ENCODE results near the gene CCDC15.
"Not testable (repeated sequence)": the region's sequence is repeated elsewhere in the genome, so short reads cannot be mapped to it uniquely, and the experiment has no call there.

The CCDC15 gene

DNA sequence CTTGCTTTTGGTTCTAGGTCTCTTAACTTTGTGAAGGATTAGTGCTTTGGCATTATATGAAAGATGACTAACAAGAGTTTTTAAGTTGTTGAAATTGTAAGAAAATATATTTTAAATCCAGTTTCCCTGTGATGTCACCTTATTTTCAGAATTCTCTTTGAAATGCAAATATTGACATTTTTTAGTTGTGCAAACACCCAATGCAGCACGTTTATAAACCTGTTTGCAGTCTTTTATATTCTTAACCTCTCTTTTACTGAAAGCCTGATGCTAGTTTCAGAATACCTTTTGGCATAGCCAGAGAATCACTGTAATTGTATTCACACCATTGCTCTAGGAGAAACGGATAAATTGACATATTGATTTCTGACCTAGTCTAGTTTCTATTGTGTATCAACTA, 66.3 kb downstream of the CCDC15 start:
- TF ChIP-seq RARB (CRISPR knock-in tag; IDR thresholded peaks at IDR 0.05): no peak
- no peak for TF ChIP-seq ISL1 (CRISPR knock-in tag; IDR thresholded peaks at IDR 0.05)
- ATAC-seq: no peak

DNA sequence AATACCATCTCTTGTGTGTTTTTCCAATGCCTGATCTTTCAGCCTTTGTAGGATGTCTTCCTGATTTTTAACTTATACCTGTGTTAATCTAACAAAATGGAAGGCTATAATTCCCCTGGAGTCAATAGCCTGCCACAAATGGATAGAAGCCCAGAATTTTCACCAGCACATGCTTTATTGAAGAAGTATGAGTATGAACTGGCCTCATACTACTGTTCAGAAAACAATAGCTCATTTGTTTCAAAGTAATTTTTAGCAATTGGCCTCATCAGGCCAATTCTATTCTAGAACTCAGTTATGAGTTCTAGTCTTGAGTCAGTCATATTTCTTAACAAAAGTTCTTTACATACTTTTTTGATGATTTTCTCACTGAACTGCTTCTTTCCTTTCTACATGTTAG, 68.5 kb downstream of the CCDC15 start:
- no peak for ATAC-seq
- TF ChIP-seq, protein P1, sequence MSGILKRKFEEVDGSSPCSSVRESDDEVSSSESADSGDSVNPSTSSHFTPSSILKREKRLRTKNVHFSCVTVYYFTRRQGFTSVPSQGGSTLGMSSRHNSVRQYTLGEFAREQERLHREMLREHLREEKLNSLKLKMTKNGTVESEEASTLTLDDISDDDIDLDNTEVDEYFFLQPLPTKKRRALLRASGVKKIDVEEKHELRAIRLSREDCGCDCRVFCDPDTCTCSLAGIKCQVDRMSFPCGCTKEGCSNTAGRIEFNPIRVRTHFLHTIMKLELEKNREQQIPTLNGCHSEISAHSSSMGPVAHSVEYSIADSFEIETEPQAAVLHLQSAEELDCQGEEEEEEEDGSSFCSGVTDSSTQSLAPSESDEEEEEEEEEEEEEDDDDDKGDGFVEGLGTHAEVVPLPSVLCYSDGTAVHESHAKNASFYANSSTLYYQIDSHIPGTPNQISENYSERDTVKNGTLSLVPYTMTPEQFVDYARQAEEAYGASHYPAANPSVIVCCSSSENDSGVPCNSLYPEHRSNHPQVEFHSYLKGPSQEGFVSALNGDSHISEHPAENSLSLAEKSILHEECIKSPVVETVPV (CRISPR knock-in tag; IDR thresholded peaks at IDR 0.05): no peak
- no peak for TF ChIP-seq ESRRG (CRISPR knock-in tag; IDR thresholded peaks at IDR 0.05)
- TF ChIP-seq, protein P2, sequence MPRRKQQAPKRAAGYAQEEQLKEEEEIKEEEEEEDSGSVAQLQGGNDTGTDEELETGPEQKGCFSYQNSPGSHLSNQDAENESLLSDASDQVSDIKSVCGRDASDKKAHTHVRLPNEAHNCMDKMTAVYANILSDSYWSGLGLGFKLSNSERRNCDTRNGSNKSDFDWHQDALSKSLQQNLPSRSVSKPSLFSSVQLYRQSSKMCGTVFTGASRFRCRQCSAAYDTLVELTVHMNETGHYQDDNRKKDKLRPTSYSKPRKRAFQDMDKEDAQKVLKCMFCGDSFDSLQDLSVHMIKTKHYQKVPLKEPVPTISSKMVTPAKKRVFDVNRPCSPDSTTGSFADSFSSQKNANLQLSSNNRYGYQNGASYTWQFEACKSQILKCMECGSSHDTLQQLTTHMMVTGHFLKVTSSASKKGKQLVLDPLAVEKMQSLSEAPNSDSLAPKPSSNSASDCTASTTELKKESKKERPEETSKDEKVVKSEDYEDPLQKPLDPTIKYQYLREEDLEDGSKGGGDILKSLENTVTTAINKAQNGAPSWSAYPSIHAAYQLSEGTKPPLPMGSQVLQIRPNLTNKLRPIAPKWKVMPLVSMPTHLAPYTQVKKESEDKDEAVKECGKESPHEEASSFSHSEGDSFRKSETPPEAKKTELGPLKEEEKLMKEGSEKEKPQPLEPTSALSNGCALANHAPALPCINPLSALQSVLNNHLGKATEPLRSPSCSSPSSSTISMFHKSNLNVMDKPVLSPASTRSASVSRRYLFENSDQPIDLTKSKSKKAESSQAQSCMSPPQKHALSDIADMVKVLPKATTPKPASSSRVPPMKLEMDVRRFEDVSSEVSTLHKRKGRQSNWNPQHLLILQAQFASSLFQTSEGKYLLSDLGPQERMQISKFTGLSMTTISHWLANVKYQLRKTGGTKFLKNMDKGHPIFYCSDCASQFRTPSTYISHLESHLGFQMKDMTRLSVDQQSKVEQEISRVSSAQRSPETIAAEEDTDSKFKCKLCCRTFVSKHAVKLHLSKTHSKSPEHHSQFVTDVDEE (CRISPR knock-in tag; IDR thresholded peaks at IDR 0.05): no peak
- no peak for TF ChIP-seq ZC3H10 (CRISPR knock-in tag; IDR thresholded peaks at IDR 0.05)
- TF ChIP-seq ISL1 (CRISPR knock-in tag; IDR thresholded peaks at IDR 0.05): no peak

DNA sequence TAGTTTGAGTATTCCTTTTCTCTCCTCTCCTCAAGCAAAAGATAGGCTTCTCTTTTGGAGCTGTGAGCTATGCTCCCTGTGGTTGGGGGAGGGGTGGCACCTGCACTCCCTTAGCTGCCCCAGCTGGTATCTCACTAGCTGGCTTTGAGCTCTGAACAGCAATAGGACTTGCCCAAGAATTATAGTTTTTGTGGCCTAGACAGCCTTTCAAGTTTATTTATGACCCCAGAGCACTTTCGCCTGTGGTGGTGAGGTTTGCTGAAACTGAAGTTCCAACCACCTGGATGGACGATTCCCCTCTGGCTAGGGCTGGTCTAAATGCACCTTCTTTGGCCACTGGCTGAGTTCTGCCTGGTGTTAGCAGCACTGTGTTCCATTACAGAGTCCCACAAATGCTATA, 72.0 kb downstream of the CCDC15 start:
- ATAC-seq: no peak

DNA sequence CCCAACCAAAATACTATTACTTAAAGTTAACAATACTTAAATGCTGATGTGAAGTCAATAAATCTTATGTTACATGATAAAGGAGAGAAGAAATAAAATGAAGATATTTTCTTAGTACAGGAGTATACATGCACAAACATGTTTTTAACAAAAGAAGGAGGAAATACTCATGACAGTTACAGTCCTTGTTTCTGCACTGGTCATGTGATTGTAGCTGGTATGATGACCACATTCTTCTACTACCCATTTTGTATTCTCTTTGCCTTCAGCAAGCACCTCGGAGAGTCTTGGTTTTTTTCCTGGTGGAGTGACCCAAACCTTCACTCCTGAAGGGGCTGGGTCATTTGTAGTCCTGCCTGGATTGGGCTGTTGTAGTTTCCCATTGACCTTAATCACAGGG, 75.4 kb downstream of the CCDC15 start:
- not testable (repeated sequence) for ATAC-seq

More for the DNA sequence above, 72.0 kb downstream of the CCDC15 start:
- TF ChIP-seq ZNF565 (CRISPR knock-in tag; conservative IDR thresholded peaks at IDR 0.05; ENCODE audit: low read depth) (no peak), BACH2 (CRISPR knock-in tag; IDR thresholded peaks at IDR 0.05; ENCODE audit: borderline replicate concordance) (no peak), ZNF8 (CRISPR knock-in tag; IDR thresholded peaks at IDR 0.05) (no peak), ZFP3 (CRISPR knock-in tag; IDR thresholded peaks at IDR 0.05) (no peak), RARB (CRISPR knock-in tag; IDR thresholded peaks at IDR 0.05) (no peak), CSDC2 (CRISPR knock-in tag; IDR thresholded peaks at IDR 0.05) (no peak)

DNA sequence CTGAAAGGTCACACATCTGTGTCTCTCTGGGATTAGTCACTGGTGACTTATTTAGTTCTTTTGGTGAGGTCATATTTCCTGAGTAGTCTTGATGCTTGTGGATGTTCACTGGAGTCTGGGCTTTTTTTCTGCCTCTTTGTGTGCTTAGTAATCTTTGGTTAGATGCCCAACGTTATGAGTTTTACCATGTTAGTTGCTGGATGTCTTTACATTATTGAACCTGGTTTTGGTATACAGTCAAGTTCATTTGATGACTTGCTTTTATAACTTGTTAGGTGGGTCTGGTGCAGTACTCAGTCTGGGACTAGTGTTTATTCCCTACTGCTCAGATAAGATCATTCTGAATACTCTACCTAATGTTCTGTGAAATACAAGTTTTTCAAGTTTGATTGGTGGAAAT, 82.9 kb downstream of the CCDC15 start:
- peak; percentile 91 for ATAC-seq
- no peak for TF ChIP-seq CSDC2 (CRISPR knock-in tag; IDR thresholded peaks at IDR 0.05)
- TF ChIP-seq, protein P1 (CRISPR knock-in tag; IDR thresholded peaks at IDR 0.05): no peak
- TF ChIP-seq ZNF70 (CRISPR knock-in tag; IDR thresholded peaks at IDR 0.05): no peak

DNA sequence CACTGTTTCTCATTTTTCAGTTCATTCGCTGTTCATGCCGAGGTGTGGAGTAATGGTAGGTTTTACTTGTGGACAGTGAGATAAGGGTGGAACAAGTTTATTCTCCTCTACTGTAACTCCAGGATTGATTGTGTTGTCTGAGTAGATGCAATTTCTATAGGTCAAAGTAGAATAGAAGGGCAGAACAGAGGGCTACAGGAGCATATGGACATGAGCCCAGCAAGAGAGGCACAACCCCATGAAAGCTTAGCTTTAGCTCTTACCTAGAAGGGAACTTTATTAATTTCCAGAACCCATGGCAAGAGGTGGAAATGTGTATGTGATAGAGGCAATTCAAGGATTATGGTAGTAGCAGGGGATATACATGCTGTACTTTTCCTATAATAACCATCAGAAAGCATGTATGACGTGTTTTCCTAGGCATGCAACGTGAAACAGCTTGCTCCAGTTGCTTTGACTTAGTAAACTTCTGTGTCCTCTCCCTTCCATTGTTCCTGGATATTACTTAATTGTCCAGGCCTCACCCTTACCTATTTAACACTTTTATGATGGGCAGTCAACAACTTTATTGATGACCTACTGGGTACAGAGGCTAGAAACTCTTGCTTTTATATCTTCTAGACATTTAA, 95.3 kb downstream of the CCDC15 start:
- no peak for TF ChIP-seq ZNF70 (CRISPR knock-in tag; IDR thresholded peaks at IDR 0.05)
- no peak for TF ChIP-seq BACH2 (CRISPR knock-in tag; IDR thresholded peaks at IDR 0.05; ENCODE audit: borderline replicate concordance)
- no peak for TF ChIP-seq ESRRG (CRISPR knock-in tag; IDR thresholded peaks at IDR 0.05)
- no peak for TF ChIP-seq ZFP30 (CRISPR knock-in tag; IDR thresholded peaks at IDR 0.05)
- TF ChIP-seq TOX (CRISPR knock-in tag; IDR thresholded peaks at IDR 0.05; ENCODE audit: borderline replicate concordance): no peak
- no peak for TF ChIP-seq GLIS3 (CRISPR knock-in tag; IDR thresholded peaks at IDR 0.05)
- TF ChIP-seq, protein P3, sequence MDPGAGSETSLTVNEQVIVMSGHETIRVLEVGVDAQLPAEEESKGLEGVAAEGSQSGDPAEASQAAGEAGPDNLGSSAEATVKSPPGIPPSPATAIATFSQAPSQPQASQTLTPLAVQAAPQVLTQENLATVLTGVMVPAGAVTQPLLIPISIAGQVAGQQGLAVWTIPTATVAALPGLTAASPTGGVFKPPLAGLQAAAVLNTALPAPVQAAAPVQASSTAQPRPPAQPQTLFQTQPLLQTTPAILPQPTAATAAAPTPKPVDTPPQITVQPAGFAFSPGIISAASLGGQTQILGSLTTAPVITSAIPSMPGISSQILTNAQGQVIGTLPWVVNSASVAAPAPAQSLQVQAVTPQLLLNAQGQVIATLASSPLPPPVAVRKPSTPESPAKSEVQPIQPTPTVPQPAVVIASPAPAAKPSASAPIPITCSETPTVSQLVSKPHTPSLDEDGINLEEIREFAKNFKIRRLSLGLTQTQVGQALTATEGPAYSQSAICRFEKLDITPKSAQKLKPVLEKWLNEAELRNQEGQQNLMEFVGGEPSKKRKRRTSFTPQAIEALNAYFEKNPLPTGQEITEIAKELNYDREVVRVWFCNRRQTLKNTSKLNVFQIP (CRISPR knock-in tag; IDR thresholded peaks at IDR 0.05; ENCODE audit: borderline replicate concordance, low read depth): no peak
- no peak for TF ChIP-seq ZNF8 (CRISPR knock-in tag; IDR thresholded peaks at IDR 0.05)
- TF ChIP-seq, protein P4, sequence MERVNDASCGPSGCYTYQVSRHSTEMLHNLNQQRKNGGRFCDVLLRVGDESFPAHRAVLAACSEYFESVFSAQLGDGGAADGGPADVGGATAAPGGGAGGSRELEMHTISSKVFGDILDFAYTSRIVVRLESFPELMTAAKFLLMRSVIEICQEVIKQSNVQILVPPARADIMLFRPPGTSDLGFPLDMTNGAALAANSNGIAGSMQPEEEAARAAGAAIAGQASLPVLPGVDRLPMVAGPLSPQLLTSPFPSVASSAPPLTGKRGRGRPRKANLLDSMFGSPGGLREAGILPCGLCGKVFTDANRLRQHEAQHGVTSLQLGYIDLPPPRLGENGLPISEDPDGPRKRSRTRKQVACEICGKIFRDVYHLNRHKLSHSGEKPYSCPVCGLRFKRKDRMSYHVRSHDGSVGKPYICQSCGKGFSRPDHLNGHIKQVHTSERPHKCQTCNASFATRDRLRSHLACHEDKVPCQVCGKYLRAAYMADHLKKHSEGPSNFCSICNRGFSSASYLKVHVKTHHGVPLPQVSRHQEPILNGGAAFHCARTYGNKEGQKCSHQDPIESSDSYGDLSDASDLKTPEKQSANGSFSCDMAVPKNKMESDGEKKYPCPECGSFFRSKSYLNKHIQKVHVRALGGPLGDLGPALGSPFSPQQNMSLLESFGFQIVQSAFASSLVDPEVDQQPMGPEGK (CRISPR knock-in tag; IDR thresholded peaks at IDR 0.05; ENCODE audit: borderline replicate concordance): no peak
- TF ChIP-seq TCF4 (CRISPR knock-in tag; IDR thresholded peaks at IDR 0.05; ENCODE audit: borderline replicate concordance): no peak
- TF ChIP-seq CSDC2 (CRISPR knock-in tag; IDR thresholded peaks at IDR 0.05): no peak
- no peak for TF ChIP-seq OSR1 (CRISPR knock-in tag; IDR thresholded peaks at IDR 0.05)
- ATAC-seq: no peak

Data from SK-N-SH treated with all-trans-retinoic acid at 6 μM for 48 hours (cell line).